Breast epithelium (tissue), 3 donors: ENCODE data around the gene CAMK2B.

Experiments used
- POLR2AphosphoS5 ChIP-seq, 3 donors: sonication (generic); formaldehyde crosslinking; IDR thresholded peaks; one replicate each; pipeline ENCODE4 v1.6.1; 2017; ENCODE audit warnings: antibody characterized with exemption in 3 of 3
- TF ChIP-seq, protein P1 (sequence below), 3 donors: fragments of 450-650 bp; IDR thresholded peaks; one replicate each; pipeline ENCODE4 v1.5.1; 2016 to 2017; ENCODE audit warnings: antibody characterized with exemption in 3 of 3, mild to moderate bottlenecking in 3 of 3, moderate library complexity in 3 of 3

DNA sequence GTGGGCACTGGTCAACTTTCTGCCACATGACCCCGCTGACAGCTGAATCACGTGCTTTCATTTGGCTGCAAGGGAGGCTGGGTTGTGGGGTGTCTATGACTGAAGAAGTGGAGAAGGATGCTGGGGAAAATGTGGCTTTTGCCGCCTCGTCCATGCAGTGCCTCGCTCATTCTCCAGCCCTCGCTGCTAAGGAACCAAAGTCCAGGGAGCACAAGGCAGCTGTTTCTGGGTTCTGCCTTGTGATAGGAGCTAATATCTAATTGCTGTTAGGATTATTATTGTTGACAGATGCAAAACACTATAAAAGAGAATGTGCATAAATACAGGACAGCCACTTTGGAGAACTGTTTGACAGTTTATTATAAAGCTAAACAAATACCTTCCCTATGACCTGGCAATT lies 4.9 kb upstream of the CAMK2B start:
- TF ChIP-seq, protein P1, sequence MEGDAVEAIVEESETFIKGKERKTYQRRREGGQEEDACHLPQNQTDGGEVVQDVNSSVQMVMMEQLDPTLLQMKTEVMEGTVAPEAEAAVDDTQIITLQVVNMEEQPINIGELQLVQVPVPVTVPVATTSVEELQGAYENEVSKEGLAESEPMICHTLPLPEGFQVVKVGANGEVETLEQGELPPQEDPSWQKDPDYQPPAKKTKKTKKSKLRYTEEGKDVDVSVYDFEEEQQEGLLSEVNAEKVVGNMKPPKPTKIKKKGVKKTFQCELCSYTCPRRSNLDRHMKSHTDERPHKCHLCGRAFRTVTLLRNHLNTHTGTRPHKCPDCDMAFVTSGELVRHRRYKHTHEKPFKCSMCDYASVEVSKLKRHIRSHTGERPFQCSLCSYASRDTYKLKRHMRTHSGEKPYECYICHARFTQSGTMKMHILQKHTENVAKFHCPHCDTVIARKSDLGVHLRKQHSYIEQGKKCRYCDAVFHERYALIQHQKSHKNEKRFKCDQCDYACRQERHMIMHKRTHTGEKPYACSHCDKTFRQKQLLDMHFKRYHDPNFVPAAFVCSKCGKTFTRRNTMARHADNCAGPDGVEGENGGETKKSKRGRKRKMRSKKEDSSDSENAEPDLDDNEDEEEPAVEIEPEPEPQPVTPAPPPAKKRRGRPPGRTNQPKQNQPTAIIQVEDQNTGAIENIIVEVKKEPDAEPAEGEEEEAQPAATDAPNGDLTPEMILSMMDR (IDR thresholded peaks at IDR 0.05): no peak
- TF ChIP-seq POLR2AphosphoS5 (IDR thresholded peaks at IDR 0.05): no peak
